GM06990 (cell line): Measurements from ENCODE around the gene P2RX7.
A peak's percentile ranks its signal among the peaks of the same experiment; 100 is the strongest.

ENCODE experiments used
- DNase-seq: peaks from one replicate; pipeline ENCODE4 v3.0.0-alpha.2; 2011; ENCODE audit not compliant: insufficient read length; ENCODE audit errors: extremely low read depth
- H3K27me3 ChIP-seq: replicated peaks from 2 replicates; pipeline ENCODE4 v1.6.0; 2011; ENCODE audit warnings: low read length; ENCODE audit not compliant: control insufficient read depth, insufficient read depth
- H3K36me3 ChIP-seq: 2 replicates; pipeline ENCODE4 v1.5.1; 2011; ENCODE audit warnings: low read length; ENCODE audit not compliant: control insufficient read depth, insufficient read depth
- H3K4me3 ChIP-seq: replicated peaks from 2 replicates; pipeline ENCODE4 v1.5.1; 2011; ENCODE audit warnings: low read depth, mild to moderate bottlenecking, control low read depth, low read length
- CTCF ChIP-seq: IDR thresholded peaks from 2 replicates; pipeline ENCODE4 v1.5.1; 2011; ENCODE audit warnings: low read length, control low read depth, mild to moderate bottlenecking, inconsistent platforms; ENCODE audit not compliant: insufficient read depth, poor library complexity, severe bottlenecking

The P2RX7 gene

DNA sequence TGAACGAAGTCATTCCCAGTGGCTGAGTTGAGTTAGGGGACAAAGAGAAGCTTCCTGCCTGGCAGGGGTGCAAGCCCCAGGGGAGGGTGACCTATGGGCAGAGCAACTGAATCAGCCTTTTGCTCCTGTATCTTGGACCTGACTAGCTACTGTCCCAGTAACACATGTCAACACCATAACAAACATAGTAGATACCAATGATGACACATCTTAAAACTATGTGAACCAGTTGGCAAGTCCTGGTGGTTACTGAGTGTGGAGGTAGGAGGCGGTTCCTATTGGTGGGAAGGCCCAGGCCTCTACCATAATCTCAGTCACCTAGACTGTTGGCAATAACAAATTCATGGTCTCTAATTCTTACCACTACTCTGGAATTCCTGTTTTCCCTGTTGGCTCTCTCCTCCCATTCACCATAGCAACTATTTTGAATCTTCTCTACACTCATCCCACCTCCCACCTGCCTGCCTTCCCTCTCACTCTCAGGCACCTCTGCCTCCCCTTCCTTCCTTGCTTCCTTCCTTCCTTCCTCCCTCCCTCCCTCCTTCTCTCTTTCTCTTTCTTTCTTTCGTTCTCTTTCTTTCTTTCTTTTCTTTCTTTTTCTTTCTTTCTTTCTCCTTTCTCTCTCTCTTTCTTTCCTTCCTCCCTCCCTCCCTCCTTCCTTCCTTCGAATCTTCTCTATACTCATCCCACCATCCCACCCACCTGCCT is 8.1 kb upstream of the P2RX7 start:
- TF ChIP-seq CTCF, result no peak
- no peaks in the 10 kb centered on the region for H3K27me3 ChIP-seq
- DNase-seq, result no peak
- H3K4me3 ChIP-seq, result no peak overlapping the region
- H3K36me3 ChIP-seq, result no peaks in the 10 kb centered on the region

DNA sequence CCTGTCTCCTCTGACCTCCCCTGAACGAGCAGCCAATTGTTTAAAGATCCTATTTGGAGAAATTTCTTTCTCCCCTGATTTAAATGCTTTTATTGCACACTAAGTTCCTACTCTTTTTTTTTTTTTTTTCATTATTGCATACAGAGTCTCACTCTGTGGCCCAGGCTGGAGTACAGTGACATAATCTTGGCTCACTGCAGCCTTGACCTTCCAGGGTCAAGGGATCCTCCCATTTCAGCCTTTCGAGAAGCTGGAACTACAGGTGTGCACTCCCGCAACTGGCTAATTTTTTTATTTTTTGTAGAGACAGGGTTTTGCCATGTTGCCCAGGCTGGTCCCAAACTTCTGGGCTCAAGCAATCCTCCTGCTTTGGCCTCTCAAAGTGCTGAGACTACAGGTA is 5.2 kb upstream of the P2RX7 start:
- no peak for DNase-seq
- no peaks in the 10 kb centered on the region for H3K36me3 ChIP-seq
- H3K27me3 ChIP-seq, result no peaks in the 10 kb centered on the region
- no peak overlapping the region for H3K4me3 ChIP-seq
- no peak for TF ChIP-seq CTCF

DNA sequence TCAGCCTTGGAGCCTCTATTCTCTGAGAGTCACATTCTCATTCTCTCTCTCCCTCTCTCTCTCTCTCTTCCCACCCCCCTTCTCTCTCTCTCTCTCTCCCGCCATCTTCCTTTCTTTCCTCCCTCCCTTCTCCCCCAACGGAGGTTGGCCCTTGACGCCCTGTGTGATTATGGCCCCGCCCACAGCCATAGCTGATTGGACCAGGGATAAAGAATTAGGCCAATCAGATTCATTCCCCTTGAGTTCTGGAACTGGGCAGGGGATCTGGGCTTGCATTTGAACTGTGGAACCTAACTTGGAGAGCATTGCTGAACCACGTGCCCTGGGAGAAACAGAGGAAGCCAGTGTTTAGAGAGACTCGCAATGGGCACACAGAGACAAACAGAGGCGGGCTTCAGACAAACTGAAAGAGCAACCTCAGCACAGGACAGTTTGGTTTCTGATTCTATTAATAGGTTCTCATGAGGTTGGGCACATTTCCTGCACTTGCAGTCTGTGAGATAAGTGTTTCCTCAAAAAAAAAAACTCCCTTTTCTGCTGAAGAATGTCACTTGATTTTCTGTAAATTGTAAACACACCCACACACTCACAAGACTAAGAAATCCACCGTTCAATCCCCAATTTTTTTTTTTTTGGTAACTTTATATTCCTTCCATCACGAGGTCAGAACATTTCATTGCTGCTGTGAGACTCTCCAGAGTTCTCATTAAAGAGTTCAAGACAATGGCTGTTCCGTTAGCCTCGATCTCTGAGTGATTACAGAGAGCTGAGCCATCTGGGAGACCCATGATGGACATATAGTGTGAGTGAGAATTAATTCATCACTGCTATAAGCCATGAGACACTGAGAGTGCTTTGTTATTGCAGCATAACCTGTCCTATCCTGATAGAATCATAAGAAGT is 3.5 kb upstream of the P2RX7 start:
- Histone ChIP-seq H3K36me3 (no peaks in the 10 kb centered on the region), H3K4me3 (peak overlapping the region; percentile 37; the same call in 1 of the 2 replicates), H3K27me3 (no peaks in the 10 kb centered on the region)
- peak; percentile 85 for DNase-seq
- TF ChIP-seq CTCF, result no peak

GRCh38 chr12:121129811-121130147 is 2.9 kb upstream of the P2RX7 start:
- peak overlapping the region; percentile 37; the same call in 1 of the 2 replicates for H3K4me3 ChIP-seq
- H3K36me3 ChIP-seq, result no peaks in the 10 kb centered on the region
- TF ChIP-seq CTCF, result no peak
- H3K27me3 ChIP-seq, result no peaks in the 10 kb centered on the region
- no peak for DNase-seq

GRCh38 chr12:121130866-121131373 is 1.8 kb upstream of the P2RX7 start:
- DNase-seq, result no peak
- TF ChIP-seq CTCF, result no peak
- Histone ChIP-seq H3K27me3 (no peaks in the 10 kb centered on the region), H3K36me3 (no peaks in the 10 kb centered on the region), H3K4me3 (no peak overlapping the region)
